Keratinocyte (primary cell): ENCODE results near the gene LRRC42. TPM values are rescaled to one million over a fixed set of nuclear protein-coding genes. Genes with fewer than 3 reads are reported as not detected.

Experiments used
- DNase-seq: peaks from one replicate; pipeline ENCODE4 v3.0.0-alpha.2; 2011; ENCODE audit warnings: low read depth, missing footprints, low spot score
- FAIRE-seq: peaks from 2 replicates; lab custom pipeline; 2011; peaks lifted over from hg19 to GRCh38; lab: Jason Lieb, UNC
- H2AFZ ChIP-seq: 2 replicates; pipeline ENCODE4 v1.6.0; 2012; ENCODE audit warnings: low read length, control low read depth, inconsistent platforms; ENCODE audit not compliant: control insufficient read depth
- H3K27ac ChIP-seq: 2 replicates; pipeline ENCODE4 v1.5.1; 2011; ENCODE audit warnings: low read length; ENCODE audit not compliant: control insufficient read depth, insufficient read depth
- H3K27me3 ChIP-seq: 3 replicates; pipeline ENCODE4 v1.6.0; 2011; ENCODE audit warnings: low read length; ENCODE audit not compliant: control insufficient read depth, insufficient read depth; ENCODE audit errors: extremely low read depth
- H3K36me3 ChIP-seq, 2 experiments: 2 replicates in 1 of 2; 3 replicates in 1 of 2; pipeline ENCODE4 v1.5.1; 2011; ENCODE audit warnings: low read length in 2 of 2, mild to moderate bottlenecking in 1 of 2; ENCODE audit not compliant: control insufficient read depth in 2 of 2, insufficient read depth in 2 of 2; ENCODE audit errors: extremely low read depth in 1 of 2
- H3K4me1 ChIP-seq: 3 replicates; pipeline ENCODE4 v1.5.1; 2011; ENCODE audit warnings: low read length; ENCODE audit not compliant: control insufficient read depth, insufficient read depth; ENCODE audit errors: extremely low read depth
- H3K4me2 ChIP-seq: 3 replicates; pipeline ENCODE4 v1.6.0; 2011; ENCODE audit warnings: low read depth, low read length; ENCODE audit not compliant: control insufficient read depth, insufficient read depth; ENCODE audit errors: extremely low read depth
- H3K4me3 ChIP-seq, 3 experiments: fragments of 200-600 bp in 1 of 3; sonication (generic) in 1 of 3; 2 replicates in 2 of 3; 3 replicates in 1 of 3; pipeline ENCODE4 v1.5.1; 2011 to 2016; ENCODE audit warnings: low read length in 3 of 3, mild to moderate bottlenecking in 3 of 3, control low read depth in 2 of 3, inconsistent platforms in 1 of 3, low read depth in 1 of 3, mixed read lengths in 1 of 3, mixed run types in 1 of 3, moderate library complexity in 1 of 3; ENCODE audit not compliant: control insufficient read depth in 2 of 3, insufficient read depth in 2 of 3; ENCODE audit errors: extremely low read depth in 1 of 3
- H3K79me2 ChIP-seq: 2 replicates; pipeline ENCODE4 v1.6.0; 2012; ENCODE audit warnings: low read length; ENCODE audit not compliant: control insufficient read depth, insufficient read depth
- H3K9ac ChIP-seq: 3 replicates; pipeline ENCODE4 v1.6.0; 2011; ENCODE audit warnings: low read length; ENCODE audit not compliant: control insufficient read depth, insufficient read depth; ENCODE audit errors: extremely low read depth
- H3K9me1 ChIP-seq: 3 replicates; pipeline ENCODE4 v1.6.0; 2011; ENCODE audit warnings: low read length; ENCODE audit not compliant: control insufficient read depth, insufficient read depth; ENCODE audit errors: extremely low read depth
- H3K9me3 ChIP-seq: 2 replicates; pipeline ENCODE4 v1.5.1; 2012; ENCODE audit warnings: low read depth, low read length; ENCODE audit not compliant: control insufficient read depth
- H4K20me1 ChIP-seq: 3 replicates; pipeline ENCODE4 v1.6.0; 2011; ENCODE audit warnings: low read length; ENCODE audit not compliant: control insufficient read depth, insufficient read depth; ENCODE audit errors: extremely low read depth
- EZH2 ChIP-seq: IDR thresholded peaks from one replicate; pipeline ENCODE4 v1.6.1; 2012; ENCODE audit warnings: inconsistent platforms, mild to moderate bottlenecking, low read length, moderate library complexity
- dilution Hi-C: fragments of 300-500 bp; cut with MboI; formaldehyde crosslinking; loops from one replicate; pipeline ENCODE4 v1.7.0; 2020; ENCODE audit warnings: low sequenced_read_pairs; ENCODE audit not compliant: extremely low pct_ligation_motif_present
- polyA plus RNA-seq, 5 experiments: library from polyadenylated mRNA; depleted of rRNA in 3 of 5; stranded (reverse) in 3 of 5; stranded (forward) in 1 of 5; unstranded in 1 of 5; fragments of >200 nt; gene quantifications; 1 replicate in 1 of 5; 2 replicates in 3 of 5; 3 replicates in 1 of 5; pipeline versions ENCODE4 v1.2.1 to v1.2.3, GENCODE V29; 2011 to 2012; ENCODE audit warnings: missing spikeins in 2 of 5, low read depth in 1 of 5, low replicate concordance in 1 of 5
- TF ChIP-seq, protein P1 (sequence below), 3 experiments: IDR thresholded peaks in 1 of 3; conservative IDR thresholded peaks in 1 of 3; optimal IDR thresholded peaks in 1 of 3; 2 replicates in 2 of 3; 3 replicates in 1 of 3; pipeline versions ENCODE3 to v1.5.1; 2011; ENCODE audit warnings: low read length in 3 of 3, mild to moderate bottlenecking in 3 of 3, moderate library complexity in 2 of 3, control low read depth in 1 of 3, inconsistent platforms in 1 of 3; ENCODE audit not compliant: insufficient read depth in 2 of 3; ENCODE audit errors: extremely low read depth in 1 of 3

The LRRC42 gene
- polyA plus RNA-seq, 1 donor (not counting 4 experiments of a cell fraction or from before 2014, with no cell fraction given): 61.8 TPM

DNA sequence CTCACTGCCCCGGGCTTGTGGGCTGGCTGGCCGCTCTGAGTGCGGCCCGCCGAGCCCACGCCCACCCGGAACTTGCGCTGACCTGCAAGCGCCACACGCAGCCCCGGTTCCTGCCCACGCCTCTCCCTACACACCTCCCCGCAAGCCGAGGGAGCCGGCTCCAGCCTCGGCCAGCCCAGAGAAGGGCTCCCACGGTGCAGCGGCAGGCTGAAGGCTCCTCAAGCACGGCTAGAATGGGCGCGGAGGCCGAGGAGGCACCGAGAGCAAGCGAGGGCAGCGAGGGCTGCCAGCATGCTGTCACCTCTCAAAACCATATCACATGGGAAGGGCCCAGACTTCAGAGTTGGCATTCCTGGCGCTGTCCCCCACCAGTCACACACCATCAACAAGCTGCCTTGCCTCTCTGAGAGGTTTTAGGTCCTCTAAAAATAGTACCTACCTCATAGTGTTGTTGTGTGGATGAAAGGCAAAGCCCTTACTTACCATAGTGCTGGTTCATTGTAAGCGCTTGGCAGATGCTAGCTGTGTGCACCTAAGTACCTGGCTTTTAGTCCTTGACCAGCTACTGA lies 58.4 kb downstream of the LRRC42 start:
- H3K27me3 ChIP-seq: no peaks in the 10 kb centered on the region
- peaks cover 9% of the 10 kb centered on the region for H3K4me1 ChIP-seq
- DNase-seq (no peak), FAIRE-seq (no peak)
- no peak overlapping the region for H3K4me2 ChIP-seq
- no peaks in the 10 kb centered on the region for H3K79me2 ChIP-seq
- no peaks in the 10 kb centered on the region for H3K36me3 ChIP-seq
- H3K27ac ChIP-seq: no peak overlapping the region
- dilution Hi-C loops: no loop called here
- no peak overlapping the region for H2AFZ ChIP-seq
- H3K4me3 ChIP-seq: no peak overlapping the region
- no peaks in the 10 kb centered on the region for H4K20me1 ChIP-seq
- H3K9me1 ChIP-seq: no peaks in the 10 kb centered on the region
- H3K9me3 ChIP-seq: no peaks in the 10 kb centered on the region
- no peak overlapping the region for H3K9ac ChIP-seq
- no peak for TF ChIP-seq EZH2
- TF ChIP-seq, protein P1, sequence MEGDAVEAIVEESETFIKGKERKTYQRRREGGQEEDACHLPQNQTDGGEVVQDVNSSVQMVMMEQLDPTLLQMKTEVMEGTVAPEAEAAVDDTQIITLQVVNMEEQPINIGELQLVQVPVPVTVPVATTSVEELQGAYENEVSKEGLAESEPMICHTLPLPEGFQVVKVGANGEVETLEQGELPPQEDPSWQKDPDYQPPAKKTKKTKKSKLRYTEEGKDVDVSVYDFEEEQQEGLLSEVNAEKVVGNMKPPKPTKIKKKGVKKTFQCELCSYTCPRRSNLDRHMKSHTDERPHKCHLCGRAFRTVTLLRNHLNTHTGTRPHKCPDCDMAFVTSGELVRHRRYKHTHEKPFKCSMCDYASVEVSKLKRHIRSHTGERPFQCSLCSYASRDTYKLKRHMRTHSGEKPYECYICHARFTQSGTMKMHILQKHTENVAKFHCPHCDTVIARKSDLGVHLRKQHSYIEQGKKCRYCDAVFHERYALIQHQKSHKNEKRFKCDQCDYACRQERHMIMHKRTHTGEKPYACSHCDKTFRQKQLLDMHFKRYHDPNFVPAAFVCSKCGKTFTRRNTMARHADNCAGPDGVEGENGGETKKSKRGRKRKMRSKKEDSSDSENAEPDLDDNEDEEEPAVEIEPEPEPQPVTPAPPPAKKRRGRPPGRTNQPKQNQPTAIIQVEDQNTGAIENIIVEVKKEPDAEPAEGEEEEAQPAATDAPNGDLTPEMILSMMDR (optimal IDR thresholded peaks at IDR 0.05 in 1 of 3, IDR thresholded peaks at IDR 0.05 in 1 of 3, conservative IDR thresholded peaks at IDR 0.05 in 1 of 3; ENCODE audit: extremely low read depth in 1 of 3, insufficient read depth in 2 of 3, low read length in 3 of 3): no peak

DNA sequence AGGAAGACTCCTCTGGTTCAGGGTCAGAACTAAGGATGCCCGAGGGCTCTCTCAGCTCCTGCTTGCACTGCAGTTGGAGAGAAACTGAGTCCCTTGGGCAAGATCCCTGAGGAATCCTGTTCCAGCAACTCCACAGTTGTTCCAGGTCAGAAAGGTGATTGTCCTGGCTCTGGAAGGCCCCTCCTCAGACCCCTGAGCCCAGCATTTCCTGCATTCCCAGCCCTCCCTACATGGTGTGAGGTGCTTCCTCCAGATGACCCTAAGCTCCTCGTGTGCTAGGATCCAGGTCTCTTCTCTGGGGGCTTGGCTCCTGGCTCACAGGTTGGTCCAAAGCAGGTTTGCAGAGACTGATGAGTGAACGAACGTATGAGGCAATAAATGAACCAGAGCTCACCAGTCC lies 60.4 kb downstream of the LRRC42 start:
- Histone ChIP-seq H4K20me1 (no peaks in the 10 kb centered on the region), H3K9me3 (no peaks in the 10 kb centered on the region), H3K36me3 (no peaks in the 10 kb centered on the region), H3K9ac (no peak overlapping the region), H3K4me2 (no peak overlapping the region), H3K27me3 (peaks cover 6% of the 10 kb centered on the region), H3K4me1 (peaks cover 4% of the 10 kb centered on the region), H3K4me3 (no peak overlapping the region), H3K9me1 (no peaks in the 10 kb centered on the region), H3K79me2 (no peaks in the 10 kb centered on the region), H2AFZ (no peak overlapping the region), H3K27ac (no peak overlapping the region)
- no peak for DNase-seq
- dilution Hi-C loops: no loop called here
- TF ChIP-seq EZH2: no peak
- TF ChIP-seq, protein P1 (optimal IDR thresholded peaks at IDR 0.05 in 1 of 3, IDR thresholded peaks at IDR 0.05 in 1 of 3, conservative IDR thresholded peaks at IDR 0.05 in 1 of 3; ENCODE audit: extremely low read depth in 1 of 3, insufficient read depth in 2 of 3, low read length in 3 of 3): no peak
- no peak for FAIRE-seq
